HepG2 (cell line): ENCODE measurements around the gene SAE1. TPM values are rescaled to one million over a fixed set of nuclear protein-coding genes. Genes with fewer than 3 reads are reported as not detected.

Experiments used
- ATAC-seq: fragments of 200-7000 bp; cut with Tn5 transposase; 3 replicates; pipeline ENCODE4 v1.9.1; 2020; ENCODE audit warnings: mild to moderate bottlenecking, moderate library complexity
- BruUV-seq: library from RNA; stranded (reverse); fragments of 400-500 nt; replicated peaks from 2 replicates; lab custom pipeline; 2021; lab: Mats Ljungman, UMichigan
- CTCF ChIA-PET: fragments of 300-600 bp; formaldehyde crosslinking; extraction: SDS; loops from one replicate; lab custom pipeline; 2021; ENCODE audit warnings: low total read pairs, inconsistent platforms, low intra/inter-chr PET ratio; lab: Yijun Ruan, JAX
- POLR2A ChIA-PET: fragments of 350-600 bp; sonication (Branson Sonifier 250); formaldehyde crosslinking; loops from one replicate; lab custom pipeline; 2020; ENCODE audit warnings: antibody characterized with exemption, inconsistent platforms; lab: Yijun Ruan, JAX
- DNase-seq: peaks from one replicate; pipeline ENCODE4 v3.0.0-alpha.2; 2015; ENCODE audit warnings: low spot score
- FAIRE-seq: peaks from 3 replicates; lab custom pipeline; 2011; peaks lifted over from hg19 to GRCh38; lab: Jason Lieb, UNC
- H2AFZ ChIP-seq: one replicate; pipeline ENCODE4 v1.6.1; 2011; ENCODE audit warnings: low read length, inconsistent platforms
- H3K27ac ChIP-seq: fragments of 300-600 bp; 3 replicates; pipeline ENCODE4 v1.8.0; 2011; ENCODE audit warnings: mixed run types, mild to moderate bottlenecking, mixed read lengths, low read length, inconsistent platforms; ENCODE audit not compliant: insufficient read depth; ENCODE audit errors: extremely low read length
- H3K27me3 ChIP-seq, 2 experiments: fragments of 200-600 bp in 1 of 2; 2 replicates in 1 of 2; 3 replicates in 1 of 2; pipeline versions ENCODE4 v1.6.0 to v1.8.0; 2011; ENCODE audit warnings: low read length in 2 of 2, mild to moderate bottlenecking in 2 of 2, moderate library complexity in 2 of 2, inconsistent platforms in 1 of 2; ENCODE audit not compliant: insufficient read depth in 2 of 2, control insufficient read depth in 1 of 2
- H3K36me3 ChIP-seq, 2 experiments: fragments of 200-600 bp in 1 of 2; replicated peaks in 1 of 2; 2 replicates in 1 of 2; 3 replicates in 1 of 2; pipeline versions ENCODE4 v1.5.1 to v1.8.0; 2011; ENCODE audit warnings: low read length in 2 of 2, inconsistent platforms in 1 of 2; ENCODE audit not compliant: insufficient read depth in 2 of 2, control insufficient read depth in 1 of 2
- H3K4me1 ChIP-seq: 2 replicates; pipeline ENCODE4 v1.5.1; 2012; ENCODE audit warnings: low read length, inconsistent platforms; ENCODE audit not compliant: insufficient read depth
- H3K4me2 ChIP-seq: 2 replicates; pipeline ENCODE4 v1.6.0; 2011; ENCODE audit warnings: low read depth, low read length, inconsistent platforms
- H3K4me3 ChIP-seq, 3 experiments: fragments of 200-600 bp in 1 of 3; sonication (generic), shearing (Covaris generic) in 1 of 3; replicated peaks in 1 of 3; 2 replicates each; pipeline ENCODE4 v1.5.1; 2011 to 2016; ENCODE audit warnings: low read length in 3 of 3, inconsistent platforms in 2 of 3, low read depth in 2 of 3, mild to moderate bottlenecking in 2 of 3, control low read depth in 1 of 3, mixed read lengths in 1 of 3; ENCODE audit not compliant: insufficient read depth in 1 of 3
- H3K79me2 ChIP-seq: one replicate; pipeline ENCODE4 v1.6.1; 2011; ENCODE audit warnings: low read length, inconsistent platforms; ENCODE audit not compliant: insufficient read depth
- H3K9ac ChIP-seq: 2 replicates; pipeline ENCODE4 v1.6.0; 2011; ENCODE audit warnings: mild to moderate bottlenecking, low read depth, low read length, inconsistent platforms; ENCODE audit not compliant: insufficient read depth
- H3K9me3 ChIP-seq: 2 replicates; pipeline ENCODE4 v1.5.1; 2012; ENCODE audit warnings: mild to moderate bottlenecking, low read length
- H4K20me1 ChIP-seq: 2 replicates; pipeline ENCODE4 v1.6.0; 2011; ENCODE audit warnings: inconsistent platforms, mild to moderate bottlenecking, low read length, moderate library complexity; ENCODE audit not compliant: insufficient read depth
- MXI1 ChIP-seq: IDR thresholded peaks from 3 replicates; pipeline ENCODE4 v1.6.1; 2012; ENCODE audit warnings: low read depth, low read length, inconsistent platforms, borderline replicate concordance
- NFRKB ChIP-seq: fragments of 450-650 bp; IDR thresholded peaks from 2 replicates; pipeline ENCODE4 v1.6.1; 2017
- RELA ChIP-seq: sonication (generic); formaldehyde crosslinking; IDR thresholded peaks from 2 replicates; pipeline ENCODE4 v1.4.0; 2020; ENCODE audit warnings: missing genetic modification reagents
- ZBTB25 ChIP-seq: IDR thresholded peaks from 2 replicates; pipeline ENCODE4 v1.6.1; 2018; ENCODE audit warnings: missing genetic modification reagents
- ZGPAT ChIP-seq: IDR thresholded peaks from 2 replicates; pipeline ENCODE4 v1.6.1; 2016; ENCODE audit warnings: mild to moderate bottlenecking
- ZKSCAN1 ChIP-seq: fragments of 150-350 bp; IDR thresholded peaks from 2 replicates; pipeline ENCODE4 v1.6.1; 2014; ENCODE audit warnings: low read length
- ZNF224 ChIP-seq: sonication (generic); formaldehyde crosslinking; IDR thresholded peaks from 2 replicates; pipeline ENCODE4 v1.5.0; 2020; ENCODE audit warnings: mild to moderate bottlenecking, missing genetic modification reagents
- ZNF510 ChIP-seq: sonication (generic); formaldehyde crosslinking; IDR thresholded peaks from 2 replicates; pipeline ENCODE4 v1.4.0; 2020; ENCODE audit warnings: low read depth, mild to moderate bottlenecking, missing genetic modification reagents
- ZNF615 ChIP-seq: sonication (generic); formaldehyde crosslinking; IDR thresholded peaks from 2 replicates; pipeline ENCODE4 v1.5.0; 2020; ENCODE audit warnings: mild to moderate bottlenecking, missing genetic modification reagents, borderline replicate concordance
- ZNF709 ChIP-seq: sonication (generic); formaldehyde crosslinking; IDR thresholded peaks from 2 replicates; pipeline ENCODE4 v1.5.0; 2020; ENCODE audit warnings: mild to moderate bottlenecking, missing genetic modification reagents
- WGBS: methylation state at CpG from one replicate; pipeline ENCODE4 v1.1.6; 2017; ENCODE audit warnings: low lambda C conversion rate; 5-methylcytosine and 5-hydroxymethylcytosine counted together
- in situ Hi-C: cut with HindIII; loops from 2 replicates; pipeline ENCODE4 v1.10.0; 2017; ENCODE audit warnings: low pct_unique_long_range_greater_than_20kb; ENCODE audit not compliant: extremely low pct_ligation_motif_present
- intact Hi-C: fragments of 100-400 bp; cut with micrococcal nuclease; formaldehyde crosslinking; loops from one replicate; pipeline ENCODE4 v1.10.0; 2022; ENCODE audit not compliant: unreplicated experiment
- polyA plus RNA-seq, 8 experiments: library from polyadenylated mRNA; depleted of rRNA in 3 of 8; stranded (reverse) in 7 of 8; unstranded in 1 of 8; fragments of >200 nt; fragmentation: Illumina TruSeq in 4 of 8; extraction: Trizol in 4 of 8; gene quantifications; 2 replicates each; pipeline versions ENCODE4 v1.2.1 to v1.2.3, GENCODE V29; 2011 to 2016; ENCODE audit warnings: low read depth in 4 of 8, missing spikeins in 1 of 8, mixed read lengths in 1 of 8; ENCODE audit not compliant: insufficient read depth in 1 of 8
- total RNA-seq, 5 experiments: library from RNA; depleted of rRNA; stranded (reverse); fragments of >200 nt; fragmentation: Illumina TruSeq; extraction: Trizol; gene quantifications; 2 replicates each; pipeline ENCODE4 v1.2.3, GENCODE V29; 2016; ENCODE audit warnings: low read depth in 1 of 5
- TF ChIP-seq, protein P1 (sequence below): sonication (generic); formaldehyde crosslinking; IDR thresholded peaks from 2 replicates; pipeline ENCODE4 v1.4.0; 2020; ENCODE audit warnings: missing genetic modification reagents
- TF ChIP-seq, protein P2 (sequence below): sonication (generic); formaldehyde crosslinking; IDR thresholded peaks from 2 replicates; pipeline ENCODE4 v1.4.0; 2020; ENCODE audit warnings: missing genetic modification reagents, low read depth, mild to moderate bottlenecking, borderline replicate concordance
- TF ChIP-seq, protein P3 (sequence below): sonication (generic); formaldehyde crosslinking; conservative IDR thresholded peaks from 2 replicates; pipeline ENCODE4 v1.8.0; 2022; ENCODE audit warnings: missing genetic modification reagents
- TF ChIP-seq, protein P4 (sequence below): sonication (generic); formaldehyde crosslinking; IDR thresholded peaks from 2 replicates; pipeline ENCODE4 v1.8.1; 2023; ENCODE audit warnings: mild to moderate bottlenecking, missing genetic modification reagents, borderline replicate concordance

The SAE1 gene
- total and polyA plus RNA-seq, 2 of the 13 experiments (the other 11 are each of a cell fraction or from before 2014, with no cell fraction given) = 87.6 to 197 TPM

DNA sequence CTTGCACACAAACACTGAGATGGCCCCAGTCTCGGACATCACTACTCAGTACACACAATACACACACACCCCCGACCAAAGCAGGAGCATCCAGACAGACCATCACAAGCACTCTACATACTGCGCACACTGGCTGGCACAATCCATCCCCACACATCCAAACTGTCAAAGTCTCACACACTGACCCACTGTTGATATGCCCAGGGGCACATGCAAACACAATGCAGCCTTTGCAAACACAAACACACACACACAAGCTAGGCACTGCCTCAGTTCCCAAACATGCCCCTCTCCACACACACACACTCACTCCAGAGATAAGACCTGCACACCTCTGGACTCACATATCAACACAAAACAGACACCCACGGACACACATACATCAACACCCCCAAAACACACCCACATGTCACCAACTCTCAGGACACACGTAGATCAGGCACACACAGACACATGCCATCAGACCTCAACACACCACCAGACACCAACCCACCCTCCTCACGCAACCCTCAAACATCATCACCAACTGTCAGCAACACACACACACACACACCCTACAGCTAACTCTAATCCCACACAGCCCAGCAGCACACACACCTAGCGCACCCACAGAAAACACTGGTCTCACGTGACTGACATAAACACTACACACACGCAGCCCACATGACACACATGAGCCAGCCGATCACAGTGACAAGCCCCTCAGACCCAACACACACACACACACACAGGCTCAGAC, 98.5 kb downstream of the SAE1 start:
- CTCF ChIA-PET = interaction anchor here (2.5 kb wide), 1 partner anchor 15 kb away, joined by 13 read pairs; no protein-coding TSS in a partner anchor
- in situ Hi-C loops = no loop called here
- no peak for TF ChIP-seq RELA
- TF ChIP-seq, protein P1, sequence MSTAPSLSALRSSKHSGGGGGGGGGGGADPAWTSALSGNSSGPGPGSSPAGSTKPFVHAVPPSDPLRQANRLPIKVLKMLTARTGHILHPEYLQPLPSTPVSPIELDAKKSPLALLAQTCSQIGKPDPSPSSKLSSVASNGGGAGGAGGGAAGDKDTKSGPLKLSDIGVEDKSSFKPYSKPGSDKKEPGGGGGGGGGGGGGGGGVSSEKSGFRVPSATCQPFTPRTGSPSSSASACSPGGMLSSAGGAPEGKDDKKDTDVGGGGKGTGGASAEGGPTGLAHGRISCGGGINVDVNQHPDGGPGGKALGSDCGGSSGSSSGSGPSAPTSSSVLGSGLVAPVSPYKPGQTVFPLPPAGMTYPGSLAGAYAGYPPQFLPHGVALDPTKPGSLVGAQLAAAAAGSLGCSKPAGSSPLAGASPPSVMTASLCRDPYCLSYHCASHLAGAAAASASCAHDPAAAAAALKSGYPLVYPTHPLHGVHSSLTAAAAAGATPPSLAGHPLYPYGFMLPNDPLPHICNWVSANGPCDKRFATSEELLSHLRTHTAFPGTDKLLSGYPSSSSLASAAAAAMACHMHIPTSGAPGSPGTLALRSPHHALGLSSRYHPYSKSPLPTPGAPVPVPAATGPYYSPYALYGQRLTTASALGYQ (CRISPR knock-in tag) = no peak
- no peak; the same call in 2 of the 3 replicates for TF ChIP-seq MXI1
- no peak for TF ChIP-seq ZBTB25
- TF ChIP-seq, protein P2, sequence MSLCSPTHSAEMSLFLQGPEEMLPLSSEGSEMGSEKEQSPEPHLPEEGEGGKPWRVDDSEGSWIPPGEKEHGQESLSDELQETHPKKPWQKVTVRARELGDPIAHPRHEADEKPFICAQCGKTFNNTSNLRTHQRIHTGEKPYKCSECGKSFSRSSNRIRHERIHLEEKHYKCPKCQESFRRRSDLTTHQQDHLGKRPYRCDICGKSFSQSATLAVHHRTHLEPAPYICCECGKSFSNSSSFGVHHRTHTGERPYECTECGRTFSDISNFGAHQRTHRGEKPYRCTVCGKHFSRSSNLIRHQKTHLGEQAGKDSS (CRISPR knock-in tag) = no peak; the same call in 1 of the 2 replicates
- no peak for TF ChIP-seq ZNF510 (CRISPR knock-in tag)
- TF ChIP-seq, protein P3, sequence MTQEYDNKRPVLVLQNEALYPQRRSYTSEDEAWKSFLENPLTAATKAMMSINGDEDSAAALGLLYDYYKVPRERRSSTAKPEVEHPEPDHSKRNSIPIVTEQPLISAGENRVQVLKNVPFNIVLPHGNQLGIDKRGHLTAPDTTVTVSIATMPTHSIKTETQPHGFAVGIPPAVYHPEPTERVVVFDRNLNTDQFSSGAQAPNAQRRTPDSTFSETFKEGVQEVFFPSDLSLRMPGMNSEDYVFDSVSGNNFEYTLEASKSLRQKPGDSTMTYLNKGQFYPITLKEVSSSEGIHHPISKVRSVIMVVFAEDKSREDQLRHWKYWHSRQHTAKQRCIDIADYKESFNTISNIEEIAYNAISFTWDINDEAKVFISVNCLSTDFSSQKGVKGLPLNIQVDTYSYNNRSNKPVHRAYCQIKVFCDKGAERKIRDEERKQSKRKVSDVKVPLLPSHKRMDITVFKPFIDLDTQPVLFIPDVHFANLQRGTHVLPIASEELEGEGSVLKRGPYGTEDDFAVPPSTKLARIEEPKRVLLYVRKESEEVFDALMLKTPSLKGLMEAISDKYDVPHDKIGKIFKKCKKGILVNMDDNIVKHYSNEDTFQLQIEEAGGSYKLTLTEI (CRISPR knock-in tag) = no peak
- no peak for TF ChIP-seq ZNF615
- TF ChIP-seq NFRKB = no peak
- TF ChIP-seq ZKSCAN1 = no peak
- TF ChIP-seq ZNF224 (CRISPR knock-in tag) = no peak
- no peak for TF ChIP-seq ZGPAT
- TF ChIP-seq ZNF709 (CRISPR knock-in tag) = no peak
- TF ChIP-seq, protein P4, sequence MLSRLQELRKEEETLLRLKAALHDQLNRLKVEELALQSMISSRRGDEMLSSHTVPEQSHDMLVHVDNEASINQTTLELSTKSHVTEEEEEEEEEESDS = no peak

More for the DNA sequence above, 98.5 kb downstream of the SAE1 start:
- Histone ChIP-seq H3K9ac (peak overlapping the region; percentile 99), H3K79me2 (peaks cover 23% of the 10 kb centered on the region), H3K4me2 (peak overlapping the region; percentile 94), H3K27me3 (peaks cover 0 to 4% of the 10 kb centered on the region in 2 experiments; a peak in 1 of 5 replicates), H3K27ac (peak overlapping the region; percentile 93), H3K4me3 (peak overlapping the region; percentile 94 to 100 (median 95)), H3K36me3 (peaks cover 2 to 4% of the 10 kb centered on the region in 2 experiments; a peak in 4 of 5 replicates), H4K20me1 (peaks cover 20% of the 10 kb centered on the region), H3K9me3 (no peaks in the 10 kb centered on the region), H3K4me1 (peaks cover 42% of the 10 kb centered on the region), H2AFZ (no peak overlapping the region)
- 4% methylated on average over 10 of the region's 10 CpGs for WGBS
- intact Hi-C loops = no loop called here
- BruUV-seq = no TSS peak
- peak; percentile 32 for DNase-seq
- ATAC-seq = peak; percentile 3; the same call in 2 of the 3 replicates
- POLR2A ChIA-PET = interaction anchor here (4.3 kb wide), 1 partner anchor 15 kb away, joined by 93 read pairs; no protein-coding TSS in a partner anchor
- FAIRE-seq = peak; percentile 12
